K562 (cell line): ENCODE measurements around the gene SYS1. TPM values are rescaled to one million over a fixed set of nuclear protein-coding genes. Genes with fewer than 3 reads are reported as not detected.

Experiments
- ARNT ChIP-seq, 2 experiments: fragments of 450-650 bp; IDR thresholded peaks; 2 replicates each; pipeline ENCODE4 v1.6.1; 2016; ENCODE audit warnings: mild to moderate bottlenecking in 1 of 2
- CCNT2 ChIP-seq: IDR thresholded peaks from 2 replicates; pipeline ENCODE4 v1.6.1; 2011; ENCODE audit warnings: borderline replicate concordance, low read depth, mild to moderate bottlenecking, moderate library complexity, mixed read lengths, low read length; ENCODE audit not compliant: insufficient read length; ENCODE audit errors: extremely low read depth
- CREM ChIP-seq: IDR thresholded peaks from 2 replicates; pipeline ENCODE4 v1.6.1; 2014; ENCODE audit warnings: antibody characterized with exemption, low read depth
- GATAD2B ChIP-seq: fragments of 450-650 bp; IDR thresholded peaks from 2 replicates; pipeline ENCODE4 v1.6.1; 2017; ENCODE audit warnings: mild to moderate bottlenecking, borderline replicate concordance
- HDAC8 ChIP-seq: fragments of 450-650 bp; IDR thresholded peaks from 2 replicates; pipeline ENCODE4 v1.6.1; 2016; ENCODE audit warnings: mild to moderate bottlenecking, missing genetic modification characterization, moderate library complexity, missing compliant biosample characterization
- MCM2 ChIP-seq: fragments of 450-650 bp; IDR thresholded peaks from 2 replicates; pipeline ENCODE4 v1.6.1; 2017; ENCODE audit warnings: low read depth, mild to moderate bottlenecking
- NFE2 ChIP-seq: IDR thresholded peaks from 2 replicates; pipeline ENCODE4 v1.6.1; 2014; ENCODE audit warnings: antibody characterized with exemption, low read depth
- PHF8 ChIP-seq: fragments of 200-600 bp; sonication (generic); IDR thresholded peaks from 2 replicates; pipeline ENCODE4 v1.6.1; 2012; ENCODE audit warnings: mixed run types, mild to moderate bottlenecking, inconsistent platforms, low read length, moderate library complexity, borderline replicate concordance
- PRPF4 ChIP-seq: fragments of 200-400 bp; formaldehyde crosslinking; IDR thresholded peaks from one replicate; pipeline ENCODE4 v1.6.1; 2017; ENCODE audit warnings: low read length, low read depth, mild to moderate bottlenecking; ENCODE audit not compliant: insufficient read depth, poor library complexity, severe bottlenecking
- RAD21 ChIP-seq, 2 experiments: fragments of 250-450 bp in 1 of 2; fragments of 450-650 bp in 1 of 2; sonication (Bioruptor Pico) in 1 of 2; formaldehyde crosslinking in 1 of 2; IDR thresholded peaks in 1 of 2; conservative IDR thresholded peaks in 1 of 2; 2 replicates each; pipeline versions ENCODE4 v1.4.0 to v1.8.0; 2020 to 2022; ENCODE audit warnings: mild to moderate bottlenecking in 2 of 2, moderate library complexity in 1 of 2
- RB1 ChIP-seq: fragments of 450-650 bp; IDR thresholded peaks from 2 replicates; pipeline ENCODE4 v1.6.1; 2017; ENCODE audit warnings: low read depth, mild to moderate bottlenecking
- RBFOX2 ChIP-seq: fragments of 200-400 bp; formaldehyde crosslinking; IDR thresholded peaks from 2 replicates; pipeline ENCODE4 v1.6.1; 2017; ENCODE audit warnings: low read depth, mild to moderate bottlenecking, low read length, moderate library complexity
- RBM17 ChIP-seq: fragments of 200-400 bp; formaldehyde crosslinking; IDR thresholded peaks from 2 replicates; pipeline ENCODE4 v1.6.1; 2017; ENCODE audit warnings: low read depth, mild to moderate bottlenecking, low read length, borderline replicate concordance
- SMARCA5 ChIP-seq: fragments of 450-650 bp; IDR thresholded peaks from 2 replicates; pipeline ENCODE4 v1.6.1; 2016
- SUPT5H ChIP-seq: fragments of 450-650 bp; IDR thresholded peaks from 2 replicates; pipeline ENCODE4 v1.6.1; 2016
- ZSCAN32 ChIP-seq: fragments of 450-650 bp; formaldehyde crosslinking; IDR thresholded peaks from 2 replicates; pipeline ENCODE4 v1.4.0; 2020; ENCODE audit warnings: mild to moderate bottlenecking, moderate library complexity
- polyA plus RNA-seq, 8 experiments: library from polyadenylated mRNA; depleted of rRNA in 4 of 8; stranded (reverse) in 5 of 8; unstranded in 3 of 8; fragments of >200 nt; fragmentation: Nextera tagmentation in 2 of 8; fragmentation: Illumina TruSeq in 1 of 8; extraction: Ambion mirVana in 2 of 8; extraction: Trizol in 1 of 8; gene quantifications; 2 replicates each; pipeline versions ENCODE4 v1.2.1 to v1.2.3, GENCODE V29; 2011 to 2014; ENCODE audit warnings: inconsistent platforms in 1 of 8, missing spikeins in 1 of 8
- total RNA-seq, 7 experiments: library from RNA; depleted of rRNA in 6 of 7; stranded (reverse); fragments of >200 nt in 6 of 7; fragmentation: Illumina TruSeq in 2 of 7; extraction: Trizol in 2 of 7; gene quantifications; 2 replicates each; pipeline versions ENCODE4 v1.2.1 to v1.2.3, GENCODE V29; 2011 to 2021; ENCODE audit warnings: low replicate concordance in 1 of 7
- TF ChIP-seq, protein P1 (sequence below), 2 experiments: fragments of 250-450 bp in 1 of 2; fragments of 450-650 bp in 1 of 2; sonication (Bioruptor Pico) in 1 of 2; IDR thresholded peaks; 2 replicates each; pipeline versions ENCODE4 v1.6.1 to v1.8.0; 2016 to 2021; ENCODE audit warnings: mild to moderate bottlenecking in 2 of 2, moderate library complexity in 2 of 2, missing compliant biosample characterization in 1 of 2, missing genetic modification characterization in 1 of 2
- TF ChIP-seq, protein P2 (sequence below): sonication (generic); formaldehyde crosslinking; IDR thresholded peaks from 2 replicates; pipeline ENCODE4 v1.5.0; 2020; ENCODE audit warnings: missing genetic modification reagents
- TF ChIP-seq, protein P3 (sequence below): IDR thresholded peaks from 2 replicates; pipeline ENCODE4 v1.6.1; 2012; ENCODE audit warnings: low read depth, low read length, improper control_type of control experiment, borderline replicate concordance
- TF ChIP-seq, protein P4 (sequence below): sonication (generic); formaldehyde crosslinking; IDR thresholded peaks from 2 replicates; pipeline ENCODE4 v1.4.0; 2020; ENCODE audit warnings: mild to moderate bottlenecking, missing genetic modification reagents
- TF ChIP-seq, protein P5 (sequence below): fragments of 250-450 bp; sonication (Bioruptor Pico); IDR thresholded peaks from 2 replicates; pipeline ENCODE4 v1.9.0; 2021; ENCODE audit warnings: mild to moderate bottlenecking

SYS1 gene
- total and polyA plus RNA-seq, 9 of the 15 experiments (the other 6 are each of a cell fraction or from before 2014, with no cell fraction given): 11.1 to 25.2 (median 17.5) TPM

DNA sequence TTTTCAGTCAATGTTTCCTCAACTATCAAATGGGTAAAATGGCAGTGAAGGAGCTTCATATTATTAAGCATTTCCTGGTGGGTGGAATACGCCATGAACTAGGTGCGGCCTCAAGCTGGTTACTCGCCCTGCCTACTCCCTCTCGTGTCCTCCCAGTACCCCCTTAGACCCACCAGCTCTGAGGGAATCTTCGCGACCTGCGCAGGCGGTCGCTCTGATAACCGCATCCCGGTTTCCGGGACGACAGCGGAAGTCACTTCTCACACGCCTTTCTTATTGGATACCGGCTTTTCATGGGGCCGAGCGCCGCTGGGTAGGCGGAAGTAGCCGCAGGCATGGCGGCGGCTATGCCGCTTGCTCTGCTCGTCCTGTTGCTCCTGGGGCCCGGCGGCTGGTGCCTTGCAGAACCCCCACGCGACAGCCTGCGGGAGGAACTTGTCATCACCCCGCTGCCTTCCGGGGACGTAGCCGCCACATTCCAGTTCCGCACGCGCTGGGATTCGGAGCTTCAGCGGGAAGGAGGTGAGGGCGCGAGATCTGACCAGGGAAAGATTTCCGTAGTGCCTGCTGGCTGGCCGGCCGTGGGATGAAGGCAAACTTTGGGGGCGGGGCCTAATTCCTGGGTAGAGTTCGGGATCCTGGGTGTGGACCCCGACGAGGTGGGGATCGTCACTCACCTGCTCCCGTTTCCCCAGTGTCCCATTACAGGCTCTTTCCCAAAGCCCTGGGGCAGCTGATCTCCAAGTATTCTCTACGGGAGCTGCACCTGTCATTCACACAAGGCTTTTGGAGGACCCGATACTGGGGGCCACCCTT, 53.1 kb downstream of the SYS1 start, which contains the start of gene PIGT (continued):
- peak; percentile 94 for TF ChIP-seq SUPT5H
- peak; percentile 95 for TF ChIP-seq RBFOX2
- TF ChIP-seq GATAD2B: peak; percentile 33; the same call in 1 of the 2 replicates
- TF ChIP-seq, protein P1, sequence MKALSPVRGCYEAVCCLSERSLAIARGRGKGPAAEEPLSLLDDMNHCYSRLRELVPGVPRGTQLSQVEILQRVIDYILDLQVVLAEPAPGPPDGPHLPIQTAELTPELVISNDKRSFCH (CRISPR knock-in tag; IDR thresholded peaks at IDR 0.05): no peak
- TF ChIP-seq, protein P1 (tag; IDR thresholded peaks at IDR 0.05): no peak
- TF ChIP-seq NFE2: no peak
- TF ChIP-seq PHF8: peak; percentile 100
- no peak for TF ChIP-seq CCNT2
- TF ChIP-seq ZSCAN32: 0 out of 2 replicates have a peak, but pooled peaks have one; percentile 31
- TF ChIP-seq, protein P2, sequence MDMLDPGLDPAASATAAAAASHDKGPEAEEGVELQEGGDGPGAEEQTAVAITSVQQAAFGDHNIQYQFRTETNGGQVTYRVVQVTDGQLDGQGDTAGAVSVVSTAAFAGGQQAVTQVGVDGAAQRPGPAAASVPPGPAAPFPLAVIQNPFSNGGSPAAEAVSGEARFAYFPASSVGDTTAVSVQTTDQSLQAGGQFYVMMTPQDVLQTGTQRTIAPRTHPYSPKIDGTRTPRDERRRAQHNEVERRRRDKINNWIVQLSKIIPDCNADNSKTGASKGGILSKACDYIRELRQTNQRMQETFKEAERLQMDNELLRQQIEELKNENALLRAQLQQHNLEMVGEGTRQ (CRISPR knock-in tag): no peak
- no peak for TF ChIP-seq MCM2
- TF ChIP-seq, protein P3, sequence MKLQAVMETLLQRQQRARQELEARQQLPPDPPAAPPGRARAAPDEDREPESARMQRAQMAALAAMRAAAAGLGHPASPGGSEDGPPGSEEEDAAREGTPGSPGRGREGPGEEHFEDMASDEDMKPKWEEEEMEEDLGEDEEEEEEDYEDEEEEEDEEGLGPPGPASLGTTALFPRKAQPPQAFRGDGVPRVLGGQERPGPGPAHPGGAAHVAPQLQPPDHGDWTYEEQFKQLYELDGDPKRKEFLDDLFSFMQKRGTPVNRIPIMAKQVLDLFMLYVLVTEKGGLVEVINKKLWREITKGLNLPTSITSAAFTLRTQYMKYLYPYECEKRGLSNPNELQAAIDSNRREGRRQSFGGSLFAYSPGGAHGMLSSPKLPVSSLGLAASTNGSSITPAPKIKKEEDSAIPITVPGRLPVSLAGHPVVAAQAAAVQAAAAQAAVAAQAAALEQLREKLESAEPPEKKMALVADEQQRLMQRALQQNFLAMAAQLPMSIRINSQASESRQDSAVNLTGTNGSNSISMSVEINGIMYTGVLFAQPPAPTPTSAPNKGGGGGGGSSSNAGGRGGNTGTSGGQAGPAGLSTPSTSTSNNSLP: no peak
- TF ChIP-seq, protein P4, sequence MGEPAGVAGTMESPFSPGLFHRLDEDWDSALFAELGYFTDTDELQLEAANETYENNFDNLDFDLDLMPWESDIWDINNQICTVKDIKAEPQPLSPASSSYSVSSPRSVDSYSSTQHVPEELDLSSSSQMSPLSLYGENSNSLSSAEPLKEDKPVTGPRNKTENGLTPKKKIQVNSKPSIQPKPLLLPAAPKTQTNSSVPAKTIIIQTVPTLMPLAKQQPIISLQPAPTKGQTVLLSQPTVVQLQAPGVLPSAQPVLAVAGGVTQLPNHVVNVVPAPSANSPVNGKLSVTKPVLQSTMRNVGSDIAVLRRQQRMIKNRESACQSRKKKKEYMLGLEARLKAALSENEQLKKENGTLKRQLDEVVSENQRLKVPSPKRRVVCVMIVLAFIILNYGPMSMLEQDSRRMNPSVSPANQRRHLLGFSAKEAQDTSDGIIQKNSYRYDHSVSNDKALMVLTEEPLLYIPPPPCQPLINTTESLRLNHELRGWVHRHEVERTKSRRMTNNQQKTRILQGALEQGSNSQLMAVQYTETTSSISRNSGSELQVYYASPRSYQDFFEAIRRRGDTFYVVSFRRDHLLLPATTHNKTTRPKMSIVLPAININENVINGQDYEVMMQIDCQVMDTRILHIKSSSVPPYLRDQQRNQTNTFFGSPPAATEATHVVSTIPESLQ (CRISPR knock-in tag): 0 out of 2 replicates have a peak, but pooled peaks have one; percentile 67
- TF ChIP-seq, protein P5, sequence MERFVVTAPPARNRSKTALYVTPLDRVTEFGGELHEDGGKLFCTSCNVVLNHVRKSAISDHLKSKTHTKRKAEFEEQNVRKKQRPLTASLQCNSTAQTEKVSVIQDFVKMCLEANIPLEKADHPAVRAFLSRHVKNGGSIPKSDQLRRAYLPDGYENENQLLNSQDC (CRISPR knock-in tag): no peak
- no peak for TF ChIP-seq HDAC8 (tag)
- no peak for TF ChIP-seq RAD21 (CRISPR knock-in tag; conservative IDR thresholded peaks at IDR 0.05 in 1 of 2, IDR thresholded peaks at IDR 0.05 in 1 of 2)
- TF ChIP-seq ARNT (IDR thresholded peaks at IDR 0.05): no peak
- peak; percentile 93 for TF ChIP-seq CREM
- TF ChIP-seq SMARCA5: no peak
- TF ChIP-seq PRPF4: no peak
- peak; percentile 58 for TF ChIP-seq RB1
- no peak for TF ChIP-seq RBM17
